ENCODE results near the gene DMRT2.

DMRT2 gene

GRCh38 chr9:1058826-1059487 lies 8.8 kb downstream of the DMRT2 start:
- no peak for TF ChIP-seq CTCF (conservative IDR thresholded peaks at IDR 0.05; ENCODE audit: low read length)
- H3K4me3 ChIP-seq (ENCODE audit: low read length), result no peak overlapping the region
- DNase-seq (ENCODE audit: low read depth), result no peak

- no peak for DNase-seq (ENCODE audit: low read depth)
- TF ChIP-seq CTCF (conservative IDR thresholded peaks at IDR 0.05; ENCODE audit: low read length), result no peak
- no peak overlapping the region for H3K4me3 ChIP-seq (ENCODE audit: low read length)
Measured at GRCh38 chr9:1065130-1065529, 15.0 kb downstream of the DMRT2 start.

GRCh38 chr9:1070692-1071091 lies 20.5 kb downstream of the DMRT2 start:
- H3K4me3 ChIP-seq (ENCODE audit: low read length), result no peak overlapping the region
- DNase-seq (ENCODE audit: low read depth), result no peak
- no peak for TF ChIP-seq CTCF (conservative IDR thresholded peaks at IDR 0.05; ENCODE audit: low read length)

- H3K4me3 ChIP-seq (ENCODE audit: low read length), result no peak overlapping the region
- TF ChIP-seq CTCF (conservative IDR thresholded peaks at IDR 0.05; ENCODE audit: low read length), result no peak
- DNase-seq (ENCODE audit: low read depth), result no peak
Measured at GRCh38 chr9:1071730-1072129, 21.6 kb downstream of the DMRT2 start.

- no peak for DNase-seq (ENCODE audit: low read depth)
- no peak for TF ChIP-seq CTCF (conservative IDR thresholded peaks at IDR 0.05; ENCODE audit: low read length)
- no peak overlapping the region for H3K4me3 ChIP-seq (ENCODE audit: low read length)
Measured at GRCh38 chr9:1073497-1073896, 23.3 kb downstream of the DMRT2 start.

GRCh38 chr9:1077616-1078015 lies 27.5 kb downstream of the DMRT2 start:
- H3K4me3 ChIP-seq (ENCODE audit: low read length), result no peak overlapping the region
- DNase-seq (ENCODE audit: low read depth), result no peak
- TF ChIP-seq CTCF (conservative IDR thresholded peaks at IDR 0.05; ENCODE audit: low read length), result no peak

GRCh38 chr9:1083325-1083913 lies 33.3 kb downstream of the DMRT2 start:
- TF ChIP-seq CTCF (conservative IDR thresholded peaks at IDR 0.05; ENCODE audit: low read length), result no peak
- DNase-seq (ENCODE audit: low read depth), result peak; percentile 12
- H3K4me3 ChIP-seq (ENCODE audit: low read length), result peak overlapping the region; percentile 45
